Prostate gland (tissue), 2 donors: ENCODE measurements around the gene HHEX. TPM values are rescaled to one million over a fixed set of nuclear protein-coding genes. Genes with fewer than 3 reads are reported as not detected.

Source experiments
- DNase-seq: peaks from one replicate; pipeline ENCODE4 v3.0.0-alpha.2; 2019; ENCODE audit warnings: low spot score
- H3K27ac ChIP-seq, 2 donors: fragments of 200-600 bp; sonication (generic); 2 replicates each; pipeline ENCODE4 v1.5.1; 2017 to 2019
- H3K27me3 ChIP-seq: fragments of 200-600 bp; sonication (generic); replicated peaks from 2 replicates; pipeline ENCODE4 v1.5.1; 2019; ENCODE audit not compliant: insufficient read depth
- H3K36me3 ChIP-seq, 2 donors: fragments of 200-600 bp; sonication (generic); 1 replicate in 1 of 2; 2 replicates in 1 of 2; pipeline versions ENCODE4 v1.5.1 to v1.8.1; 2017 to 2019
- H3K4me1 ChIP-seq: fragments of 200-600 bp; sonication (generic); replicated peaks from 2 replicates; pipeline ENCODE4 v1.5.1; 2019
- H3K4me3 ChIP-seq, 2 donors: fragments of 200-600 bp; sonication (generic); 2 replicates each; pipeline ENCODE4 v1.5.1; 2017 to 2019
- H3K9me3 ChIP-seq: fragments of 200-600 bp; sonication (generic); 2 replicates; pipeline ENCODE4 v1.5.1; 2017
- CTCF ChIP-seq, 4 experiments: fragments of 200-600 bp in 2 of 4; fragments of 450-650 bp in 2 of 4; sonication (generic) in 2 of 4; IDR thresholded peaks; 1 replicate in 3 of 4; 2 replicates in 1 of 4; pipeline ENCODE4 v1.5.1; 2016 to 2019; ENCODE audit warnings: antibody characterized with exemption in 4 of 4, mild to moderate bottlenecking in 2 of 4, moderate library complexity in 2 of 4
- POLR2A ChIP-seq: fragments of 450-650 bp; IDR thresholded peaks from one replicate; pipeline ENCODE4 v1.6.1; 2016; ENCODE audit warnings: antibody characterized with exemption, mild to moderate bottlenecking
- POLR2AphosphoS5 ChIP-seq: sonication (generic); formaldehyde crosslinking; IDR thresholded peaks from one replicate; pipeline ENCODE4 v1.6.1; 2017; ENCODE audit warnings: antibody characterized with exemption
- WGBS: methylation state at CpG from one replicate; pipeline ENCODE4 v1.1.5; 2018; 5-methylcytosine and 5-hydroxymethylcytosine counted together
- intact Hi-C: fragments of 100-400 bp; cut with DNase I; formaldehyde crosslinking; loops from one replicate; pipeline ENCODE4 v1.14.2; 2022
- total RNA-seq, 2 donors: library from RNA; depleted of rRNA; stranded (reverse); fragments of >200 nt; gene quantifications; one replicate each; pipeline ENCODE4 v1.1.0, GENCODE V29; 2016

Gene HHEX
- total RNA-seq, 2 donors from 2014 or later = 3.0 to 6.6 TPM

GRCh38 chr10:92667078-92667477, 22.7 kb upstream of the HHEX start:
- Histone ChIP-seq H3K4me1 (no peaks in the 10 kb centered on the region), H3K36me3 (no peaks in the 10 kb centered on the region), H3K4me3 (no peak overlapping the region), H3K9me3 (no peaks in the 10 kb centered on the region), H3K27ac (no peak overlapping the region), H3K27me3 (no peaks in the 10 kb centered on the region)
- intact Hi-C loops = no loop called here
- TF ChIP-seq CTCF (IDR thresholded peaks at IDR 0.05) = no peak
- no peak for TF ChIP-seq POLR2AphosphoS5
- TF ChIP-seq POLR2A = no peak
- DNase-seq = no peak
- 96% methylated on average over 6 of the region's 6 CpGs for WGBS

- H3K4me1 ChIP-seq = no peaks in the 10 kb centered on the region
- TF ChIP-seq POLR2A = no peak
- no peak for TF ChIP-seq POLR2AphosphoS5
- TF ChIP-seq CTCF (IDR thresholded peaks at IDR 0.05) = no peak
- intact Hi-C loops = no loop called here
- no peaks in the 10 kb centered on the region for H3K36me3 ChIP-seq
- no peaks in the 10 kb centered on the region for H3K27me3 ChIP-seq
- no peak overlapping the region for H3K27ac ChIP-seq
- DNase-seq = no peak
- no peaks in the 10 kb centered on the region for H3K9me3 ChIP-seq
- H3K4me3 ChIP-seq = no peak overlapping the region
These were observed 12.0 kb upstream of the HHEX start for GRCh38 chr10:92677708-92678107.

GRCh38 chr10:92678206-92678605, 11.5 kb upstream of the HHEX start:
- H3K36me3 ChIP-seq = no peaks in the 10 kb centered on the region
- intact Hi-C loops = no loop called here
- no peaks in the 10 kb centered on the region for H3K27me3 ChIP-seq
- no peak for TF ChIP-seq POLR2AphosphoS5
- no peak for TF ChIP-seq CTCF (IDR thresholded peaks at IDR 0.05)
- TF ChIP-seq POLR2A = no peak
- no peak overlapping the region for H3K27ac ChIP-seq
- no peaks in the 10 kb centered on the region for H3K9me3 ChIP-seq
- no peak for DNase-seq
- 90% methylated on average over 5 of the region's 5 CpGs for whole genome bisulfite sequencing
- H3K4me3 ChIP-seq = no peak overlapping the region
- no peaks in the 10 kb centered on the region for H3K4me1 ChIP-seq

GRCh38 chr10:92681306-92681834, 8.4 kb upstream of the HHEX start:
- H3K36me3 ChIP-seq = no peaks in the 10 kb centered on the region
- no peaks in the 10 kb centered on the region for H3K4me1 ChIP-seq
- 90% methylated on average over 2 of the region's 2 CpGs for WGBS
- no peaks in the 10 kb centered on the region for H3K9me3 ChIP-seq
- no peak overlapping the region for H3K27ac ChIP-seq
- H3K4me3 ChIP-seq = no peak overlapping the region
- H3K27me3 ChIP-seq = no peaks in the 10 kb centered on the region
- TF ChIP-seq POLR2A (no peak), POLR2AphosphoS5 (no peak), CTCF (IDR thresholded peaks at IDR 0.05) (no peak)
- intact Hi-C loops = no loop called here
- no peak for DNase-seq

- intact Hi-C loops = no loop called here
- no peak for DNase-seq
- no peaks in the 10 kb centered on the region for H3K9me3 ChIP-seq
- no peaks in the 10 kb centered on the region for H3K4me1 ChIP-seq
- no peak for TF ChIP-seq POLR2AphosphoS5
- TF ChIP-seq POLR2A = no peak
- no peak for TF ChIP-seq CTCF (IDR thresholded peaks at IDR 0.05)
- H3K27ac ChIP-seq = peak overlapping the region in 1 of 2 donors; percentile 77
- no peaks in the 10 kb centered on the region for H3K27me3 ChIP-seq
- H3K36me3 ChIP-seq = no peaks in the 10 kb centered on the region
- 58% methylated on average over 5 of the region's 5 CpGs for WGBS
- peak overlapping the region; percentile 50 to 65 for H3K4me3 ChIP-seq
These were observed 1.2 kb upstream of the HHEX start for GRCh38 chr10:92688573-92688926.
